DMS 273 treated with DMSO at 0.1 percent for 48 hours (cell line): ENCODE results near the gene BCO1.

Experiments used
- DNase-seq: peaks from one replicate; lab custom pipeline; 2025; lab: John Stamatoyannopoulos, UW

Gene BCO1

DNA sequence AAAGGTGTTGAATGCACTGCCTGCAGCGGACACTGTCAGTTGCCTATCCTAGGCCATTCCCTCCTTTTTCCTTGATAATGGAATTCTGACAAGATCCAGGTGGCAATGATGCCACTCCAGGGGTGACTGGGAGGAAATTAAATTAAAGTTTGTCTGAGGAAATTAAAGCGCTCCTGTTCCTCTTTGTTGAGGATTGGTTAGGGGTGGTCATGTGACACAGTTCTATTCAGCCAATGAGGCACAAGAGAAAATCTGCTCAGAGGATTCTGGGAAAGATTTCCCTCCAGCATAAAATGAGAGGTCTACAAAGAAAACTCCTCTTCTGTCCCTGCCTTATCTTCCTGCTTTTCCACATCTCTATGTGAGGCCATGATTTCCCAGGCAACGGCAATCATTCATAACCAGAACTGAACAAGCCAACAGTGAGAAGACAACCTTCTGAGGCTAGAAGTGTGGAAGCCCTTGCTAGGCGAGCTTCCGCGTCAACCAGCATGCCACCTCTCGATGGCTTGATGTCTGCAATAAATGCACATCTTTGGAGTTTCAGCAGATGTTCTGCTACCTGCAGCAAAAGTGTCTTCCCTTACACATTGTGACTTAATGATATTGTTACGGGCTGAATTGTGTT, 5.6 kb upstream of the BCO1 start:
- DNase-seq, result no peak

DNA sequence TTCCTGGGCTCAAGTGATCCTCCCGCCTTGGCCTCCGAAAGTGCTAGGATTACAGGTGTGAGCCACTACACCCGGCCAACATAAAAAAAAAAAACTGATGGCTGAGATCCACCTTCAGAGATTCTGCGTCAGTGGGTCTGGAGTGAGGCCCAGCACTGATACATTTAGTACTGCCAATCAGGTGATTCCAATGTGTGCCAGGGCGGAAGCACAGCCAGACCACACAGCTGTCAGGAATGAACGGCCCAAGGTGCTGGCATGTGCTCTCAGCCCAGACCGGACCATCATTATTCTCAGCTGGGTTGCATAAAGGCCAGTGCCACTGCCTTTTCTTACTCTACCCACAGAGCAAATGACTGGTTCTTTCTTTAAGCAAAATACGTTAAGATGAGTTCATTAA, 1.2 kb upstream of the BCO1 start:
- no peak for DNase-seq

DNA sequence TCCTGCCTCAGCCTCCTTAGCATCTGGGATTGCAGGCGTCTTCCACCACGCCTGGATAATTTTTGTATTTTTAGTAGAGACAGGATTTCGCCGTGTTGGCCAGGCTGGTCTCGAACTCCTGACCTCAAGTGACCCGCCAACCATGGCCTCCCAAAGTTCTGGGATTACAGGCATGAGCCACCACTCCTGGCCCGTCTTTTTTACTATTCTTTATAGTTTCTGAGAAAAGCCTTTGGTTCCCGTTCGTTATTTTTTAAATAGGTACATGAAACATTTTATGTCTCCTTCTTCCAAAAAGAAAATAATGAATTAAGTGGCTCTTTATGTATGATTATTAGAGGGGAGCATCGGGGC, 570 bp upstream of the BCO1 start:
- no peak for DNase-seq

DNA sequence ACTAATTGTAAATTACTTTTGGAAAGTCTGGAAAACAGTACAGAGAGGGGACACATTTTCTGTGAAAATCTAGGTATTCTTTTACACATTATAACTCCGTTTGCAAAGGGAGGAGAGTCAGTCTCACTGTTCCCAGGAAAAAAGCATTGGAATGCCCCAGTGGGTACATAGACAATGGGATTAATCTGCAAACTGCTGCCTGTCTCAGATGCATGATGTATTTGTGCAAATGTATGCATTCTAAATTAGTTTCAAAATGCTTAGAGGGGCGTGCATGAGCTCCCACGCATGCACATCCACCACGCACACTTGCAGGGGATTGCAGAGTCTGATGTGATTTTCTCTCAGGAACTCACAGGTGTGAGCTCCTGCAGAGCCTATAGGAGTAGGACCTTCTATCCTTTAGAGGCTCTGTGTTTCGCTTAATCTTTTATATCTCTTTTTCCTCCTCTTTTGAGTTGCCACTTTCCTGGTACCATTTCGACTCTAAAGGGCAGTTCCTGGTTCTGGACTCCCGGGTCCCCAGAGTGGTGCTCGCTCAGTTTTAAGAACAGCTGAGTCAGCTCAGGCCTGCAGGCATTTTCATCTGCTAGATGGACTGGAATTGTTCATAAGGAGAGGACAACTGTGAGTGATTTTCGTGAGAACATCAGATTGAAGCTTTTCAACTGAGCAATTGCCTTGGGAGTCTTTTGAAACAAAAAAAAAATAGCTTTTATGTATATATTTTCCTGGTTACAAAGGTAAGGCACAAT, 1.1 kb downstream of the BCO1 start:
- DNase-seq, result no peak

DNA sequence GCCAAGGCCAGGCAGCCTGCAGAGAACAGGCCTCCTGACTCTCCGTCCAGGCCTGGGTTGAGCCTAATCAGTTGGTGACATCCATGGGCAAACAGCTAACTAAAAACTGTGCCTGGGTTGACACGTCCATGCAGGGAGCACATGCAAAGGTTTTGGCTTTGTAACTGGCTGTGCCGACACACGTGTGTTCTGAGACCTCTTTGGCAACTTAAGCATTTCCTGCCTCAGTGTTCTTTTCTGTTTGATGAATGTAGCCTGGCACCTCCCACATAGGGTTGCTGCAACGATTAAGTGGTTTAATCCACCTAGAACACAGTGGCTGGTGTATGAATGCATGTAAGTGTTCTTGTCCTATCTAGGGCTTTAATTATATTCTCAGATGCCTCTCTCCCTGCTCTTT, 3.2 kb downstream of the BCO1 start:
- no peak for DNase-seq

DNA sequence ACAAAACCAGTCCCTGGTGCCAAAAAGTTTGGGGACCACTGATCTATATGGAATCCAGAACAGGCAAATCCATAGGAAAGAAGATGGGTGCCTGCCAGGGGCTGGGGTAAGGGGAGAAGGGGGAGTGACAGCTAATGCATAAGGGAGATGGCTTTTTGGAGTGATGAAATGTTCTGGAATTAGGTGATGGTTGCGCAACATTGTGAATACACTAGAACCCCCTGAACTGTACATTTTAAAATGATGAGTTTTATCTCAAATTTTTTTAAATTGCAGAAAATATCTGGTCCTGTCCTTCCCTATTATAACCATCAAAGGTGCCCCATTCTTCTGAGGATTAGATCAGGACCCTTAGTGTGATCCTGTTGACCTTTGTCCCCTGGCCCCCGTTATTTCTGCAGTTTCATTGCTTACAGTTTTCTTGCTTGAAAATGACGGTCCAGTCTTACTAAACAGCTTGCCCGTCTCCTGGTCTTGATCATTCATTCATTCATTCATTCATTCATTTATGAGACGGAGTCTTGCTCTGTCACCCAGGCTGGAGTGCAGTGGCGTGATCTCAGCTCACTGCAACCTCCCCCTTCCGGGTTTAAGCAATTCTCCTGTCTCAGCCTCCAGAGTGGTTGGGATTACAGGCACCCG, 4.6 kb downstream of the BCO1 start:
- DNase-seq, result no peak

DNA sequence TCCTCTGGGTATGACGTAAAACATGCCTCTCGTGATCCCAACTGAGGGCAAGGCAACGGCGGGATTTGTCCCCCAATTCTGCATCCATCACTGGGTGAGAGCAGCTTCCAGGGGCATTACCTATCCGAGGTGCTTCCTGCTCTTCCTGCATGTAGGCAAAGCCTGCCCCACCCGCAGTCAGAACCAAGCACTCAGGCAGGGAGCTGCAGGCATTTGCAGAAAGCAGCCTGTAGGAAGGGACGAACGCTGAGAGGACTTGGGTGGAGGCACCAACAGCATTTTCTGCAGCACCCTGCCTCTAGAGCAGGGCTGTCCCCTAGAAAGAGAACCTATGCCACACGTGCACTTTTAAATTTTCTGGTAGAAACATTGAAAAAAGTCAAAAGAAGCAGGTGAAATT, 5.5 kb downstream of the BCO1 start:
- no peak for DNase-seq

DNA sequence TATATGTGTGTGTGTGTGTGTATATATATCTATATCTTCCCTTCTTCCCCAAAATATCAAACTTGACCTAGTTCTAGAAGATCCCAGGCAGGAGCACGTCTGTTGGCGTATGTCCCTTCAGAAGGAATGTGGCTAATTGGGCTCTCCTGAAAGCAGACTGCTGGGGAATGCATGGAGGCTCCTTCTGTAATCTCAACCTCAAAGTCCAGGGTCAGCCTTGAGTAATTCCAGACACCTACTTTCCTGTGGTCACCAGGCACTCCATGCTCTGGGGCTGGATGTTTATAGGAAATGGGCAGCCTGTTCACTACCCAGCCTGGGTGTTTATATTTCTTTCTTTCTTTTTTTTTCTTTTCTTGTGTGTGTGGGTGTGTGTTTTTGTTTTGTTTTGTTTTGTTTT, 13.4 kb downstream of the BCO1 start:
- DNase-seq, result no peak

DNA sequence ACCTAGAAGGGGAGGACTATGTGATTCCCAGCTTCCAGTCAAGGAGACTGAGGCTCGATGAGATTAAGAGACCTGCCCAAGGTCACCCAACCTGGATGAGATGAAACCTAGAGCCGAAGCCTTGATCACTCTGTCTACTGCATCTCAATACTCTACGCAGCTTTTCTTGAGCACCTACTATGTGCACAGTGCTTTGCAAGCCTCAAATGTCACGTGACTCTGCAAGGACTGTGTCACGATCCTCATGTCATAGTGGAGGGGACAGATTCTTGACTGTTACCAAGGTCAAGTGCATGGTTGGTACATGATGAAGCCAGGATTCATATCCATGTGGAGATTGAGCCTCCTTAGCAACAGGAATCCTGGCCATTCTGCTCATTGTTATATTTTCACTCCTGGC, 14.7 kb downstream of the BCO1 start:
- DNase-seq, result no peak

DNA sequence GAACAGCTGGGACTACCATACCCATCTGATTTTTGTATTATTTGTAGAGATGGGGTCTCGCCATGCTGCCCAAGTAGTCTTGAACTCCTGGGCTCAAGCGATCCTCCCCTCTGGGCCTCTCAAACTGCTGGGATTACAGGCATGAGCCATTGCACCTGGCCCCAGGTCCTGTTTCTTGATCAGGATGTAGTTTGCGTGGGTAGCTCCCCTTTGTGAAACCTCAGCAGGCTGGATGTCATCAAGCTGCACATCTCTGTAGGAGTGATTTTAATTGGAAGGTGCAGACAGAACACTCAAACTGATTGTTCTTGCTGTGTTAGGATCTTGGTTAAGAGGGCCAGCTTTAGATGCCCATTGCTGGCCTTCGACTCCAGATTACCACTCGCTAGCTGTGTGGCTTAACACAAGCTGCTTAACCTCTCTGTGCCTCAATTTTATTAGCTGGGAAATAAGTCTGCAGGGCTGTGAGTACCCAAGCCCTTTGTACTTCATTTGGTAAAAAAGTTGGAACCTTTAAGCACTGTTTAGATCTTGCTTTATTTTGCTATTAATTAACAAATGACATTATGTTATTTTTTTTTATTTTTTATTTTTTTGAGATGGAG, 16.5 kb downstream of the BCO1 start:
- no peak for DNase-seq

DNA sequence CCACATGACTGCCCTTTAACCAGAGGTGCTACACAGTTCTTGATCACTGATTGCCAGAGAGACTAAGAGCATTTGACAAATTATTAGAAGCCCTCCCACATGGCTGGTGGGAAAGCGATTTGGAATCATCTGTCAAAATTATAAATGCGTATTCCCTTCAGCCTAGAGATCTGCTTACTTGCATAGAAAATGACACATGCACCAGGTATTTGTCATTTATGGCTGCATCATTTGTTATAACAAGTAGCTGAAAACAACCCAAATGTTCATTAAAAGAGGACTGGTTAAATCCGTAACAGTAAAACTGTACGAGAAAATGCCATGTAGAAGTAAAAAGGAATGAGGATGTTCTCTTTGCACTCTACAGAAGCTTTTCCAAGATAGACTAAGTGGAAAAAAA, 21.4 kb downstream of the BCO1 start:
- no peak for DNase-seq

DNA sequence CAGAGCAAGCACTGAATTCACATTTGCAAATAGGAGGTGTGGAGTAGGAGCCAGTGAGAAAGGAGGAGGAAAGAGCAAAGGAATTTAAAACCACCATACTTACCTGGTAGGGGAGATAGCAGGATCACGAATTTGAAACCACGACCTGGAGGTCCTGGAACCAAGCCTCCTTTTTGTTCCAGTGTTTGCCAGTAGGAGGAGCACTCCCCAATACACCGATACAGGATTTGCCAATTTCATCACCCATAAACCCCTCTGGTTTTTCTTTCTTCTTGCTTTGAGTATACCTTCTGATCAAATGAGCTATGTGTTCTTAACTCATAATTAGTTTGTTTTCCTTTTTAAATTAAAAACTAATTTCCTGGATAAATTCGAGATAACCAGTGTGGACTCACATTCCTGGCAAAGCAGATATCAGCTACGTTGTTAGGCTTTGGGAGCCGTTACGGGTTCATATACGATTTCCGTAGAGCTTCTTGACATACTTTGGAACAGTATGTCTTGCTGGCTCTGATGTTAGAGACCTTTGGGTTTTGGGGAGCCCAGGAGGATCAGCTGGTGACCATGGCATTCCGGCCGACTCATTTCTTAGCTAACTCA, 22.7 kb downstream of the BCO1 start:
- no peak for DNase-seq

DNA sequence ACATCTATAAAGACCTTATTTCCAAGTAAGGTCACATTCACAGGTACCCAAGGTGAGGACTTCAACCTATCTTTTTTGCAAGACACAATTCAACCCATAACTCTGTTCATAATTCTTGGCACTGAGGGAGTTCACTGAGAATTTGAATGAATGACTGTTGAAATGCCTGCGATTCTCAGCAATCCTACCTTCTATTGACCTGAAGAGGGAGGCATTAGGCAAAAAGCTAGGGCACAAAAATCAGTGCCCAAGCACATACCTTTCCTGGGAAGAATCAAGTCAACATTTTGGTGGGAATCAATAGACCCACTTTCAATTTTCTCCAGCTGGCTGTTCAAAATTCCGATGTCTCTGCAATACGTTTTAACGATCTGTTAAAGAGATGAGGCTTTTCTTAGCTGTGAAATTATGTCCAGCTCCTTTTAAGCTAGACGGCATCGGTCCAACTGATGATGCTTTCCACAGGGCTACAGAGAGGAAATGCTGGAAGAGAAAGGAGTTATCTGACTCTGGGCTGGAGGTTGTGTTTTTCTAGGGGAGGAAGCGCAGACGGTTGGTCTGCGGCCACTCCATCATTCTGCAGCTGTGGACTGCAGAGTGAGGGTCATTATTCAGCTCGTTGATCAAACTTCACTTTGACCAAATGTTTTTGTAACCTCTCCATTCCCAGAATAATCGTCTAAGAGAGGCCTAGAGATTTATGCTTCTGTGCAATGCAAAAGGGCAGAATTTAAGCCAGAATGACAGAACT, 25.2 kb downstream of the BCO1 start:
- no peak for DNase-seq

DNA sequence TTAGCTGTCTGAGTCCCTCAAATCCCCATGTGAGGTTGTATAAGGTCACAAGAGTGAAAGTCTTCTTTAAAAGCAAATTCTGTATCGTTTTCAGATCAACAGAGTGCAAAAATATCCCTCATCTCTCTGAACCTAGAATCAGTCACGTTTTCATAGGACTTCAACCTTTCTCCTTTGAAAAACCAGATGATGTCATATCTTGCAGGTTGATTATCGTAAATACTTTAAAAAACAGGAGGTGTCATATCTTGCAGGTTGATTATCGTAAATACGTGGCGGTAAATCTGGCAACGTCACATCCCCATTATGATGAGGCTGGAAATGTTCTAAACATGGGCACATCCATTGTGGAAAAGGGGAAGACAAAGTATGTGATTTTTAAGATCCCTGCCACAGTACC, 25.9 kb downstream of the BCO1 start:
- no peak for DNase-seq

DNA sequence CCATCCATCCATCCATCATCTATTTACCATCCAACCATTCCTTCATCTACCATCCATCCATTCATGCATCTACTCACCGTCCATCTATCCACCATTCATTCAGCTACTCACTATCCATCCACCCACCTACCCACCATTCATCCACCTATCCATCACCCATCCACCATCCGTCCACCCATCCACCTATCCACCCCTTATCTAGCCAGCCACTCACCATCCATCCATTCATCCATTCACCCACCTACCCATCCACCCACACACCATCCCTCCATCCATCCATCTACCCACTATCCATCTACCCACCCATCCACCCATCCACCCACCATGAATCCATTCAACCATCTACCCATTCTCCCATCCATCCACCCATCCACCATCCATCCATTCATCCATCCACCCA, 26.6 kb downstream of the BCO1 start:
- DNase-seq, result no peak

DNA sequence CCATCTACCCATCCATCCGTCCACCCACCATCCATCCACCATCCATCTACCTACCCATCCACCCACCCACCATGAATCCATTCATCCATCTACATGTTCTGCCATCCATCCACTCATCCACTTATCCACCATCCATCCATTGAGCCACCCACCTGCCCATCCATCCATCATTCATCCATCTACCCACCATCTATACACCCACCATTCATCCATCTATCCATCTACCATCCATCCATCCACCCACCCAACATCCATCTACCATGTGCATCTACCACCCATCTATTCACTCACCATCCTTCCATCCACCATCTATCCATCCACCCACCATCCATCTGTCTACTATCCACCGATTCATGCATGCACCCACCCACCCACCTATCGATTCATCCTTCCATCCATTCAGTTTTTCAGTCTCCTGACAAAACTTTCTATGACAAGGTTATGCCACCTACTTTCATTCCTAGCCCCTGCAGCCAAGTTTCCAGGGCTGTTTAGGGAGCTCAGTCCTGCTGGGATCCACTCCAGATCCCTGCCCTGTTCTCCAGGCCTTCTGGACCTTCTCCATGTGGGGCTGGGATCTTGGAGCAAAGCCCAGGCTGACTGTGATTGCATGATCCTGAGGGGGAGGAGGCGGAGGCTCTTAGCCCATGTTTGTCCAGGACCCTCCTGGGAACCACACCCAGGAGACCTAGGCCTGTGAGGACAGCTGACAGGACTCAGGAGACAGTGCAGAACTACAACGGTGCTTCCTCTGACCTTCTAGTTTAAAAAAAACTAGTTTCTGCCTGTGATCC, 27.4 kb downstream of the BCO1 start:
- DNase-seq, result no peak

DNA sequence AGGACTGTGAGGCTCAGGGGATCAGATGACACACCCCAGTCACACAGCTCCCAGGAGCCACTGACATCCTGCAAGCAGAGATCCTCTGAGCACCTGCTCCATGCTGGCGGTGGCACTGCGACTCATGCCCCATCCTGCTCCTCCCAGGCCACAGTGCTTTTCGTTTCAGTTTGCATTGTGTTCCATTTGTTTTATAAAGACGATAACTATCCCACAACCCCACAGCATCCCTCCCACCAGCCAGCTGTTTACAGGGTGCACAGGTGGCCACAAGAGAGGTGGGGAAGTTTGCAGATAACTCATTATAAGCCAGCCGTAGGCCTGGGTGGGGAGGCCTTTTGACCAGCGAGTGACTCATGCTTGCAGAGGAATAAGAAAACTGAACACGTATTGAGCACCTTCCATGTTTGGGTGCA, 28.2 kb downstream of the BCO1 start:
- DNase-seq, result no peak

DNA sequence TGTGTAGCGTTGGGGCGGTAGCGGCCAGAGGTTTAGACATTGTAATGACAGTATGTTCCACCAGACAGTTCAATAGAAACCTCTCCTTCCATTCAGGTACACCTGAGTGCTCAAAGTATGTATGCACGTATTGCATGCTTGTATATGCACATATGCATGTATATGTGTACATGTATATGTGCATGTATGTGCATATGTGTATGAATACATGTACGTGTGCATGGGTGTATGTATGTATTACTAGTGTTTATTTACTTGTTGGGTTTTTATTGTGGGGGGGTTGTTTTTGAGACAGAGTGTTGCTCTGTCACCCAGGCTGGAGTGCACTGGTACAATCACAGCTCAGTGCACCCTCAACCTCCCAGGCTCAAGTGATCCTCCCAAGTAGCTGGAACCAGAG, 30.0 kb downstream of the BCO1 start:
- DNase-seq, result no peak

DNA sequence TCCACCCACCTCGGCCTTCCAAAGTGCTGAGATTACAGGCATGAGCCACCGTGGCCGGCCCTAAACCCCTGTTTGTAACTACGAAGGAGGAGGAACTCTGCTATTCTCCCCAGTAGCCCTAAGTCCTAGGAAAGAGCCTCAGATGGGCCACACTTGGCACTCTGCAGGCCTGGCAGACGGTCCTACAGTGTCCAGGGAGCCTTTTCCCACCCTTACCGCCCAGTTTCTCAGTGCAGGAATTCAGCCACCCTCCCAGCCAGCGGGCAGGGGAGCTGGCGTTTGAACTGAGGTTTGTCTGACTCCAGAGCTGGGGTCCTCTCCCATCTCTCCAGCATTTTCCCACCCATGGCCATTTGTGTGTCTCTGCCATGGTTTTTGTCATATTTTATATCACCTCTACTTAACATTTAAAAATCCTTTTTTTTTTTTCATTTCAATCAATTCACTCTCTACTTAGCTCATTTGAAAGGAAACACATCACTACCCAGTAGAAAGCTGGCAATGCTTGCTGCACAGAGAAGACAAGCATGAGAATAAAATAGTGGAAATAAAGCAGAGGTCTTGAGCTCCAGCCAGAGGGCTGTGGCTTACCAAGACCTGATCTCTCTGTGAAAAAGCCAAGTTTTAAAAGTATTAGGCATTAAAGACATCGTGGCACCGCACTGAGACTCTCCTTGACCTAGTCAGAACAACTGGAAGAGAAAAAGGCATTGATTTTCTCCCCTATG, 34.9 kb downstream of the BCO1 start:
- DNase-seq, result no peak

DNA sequence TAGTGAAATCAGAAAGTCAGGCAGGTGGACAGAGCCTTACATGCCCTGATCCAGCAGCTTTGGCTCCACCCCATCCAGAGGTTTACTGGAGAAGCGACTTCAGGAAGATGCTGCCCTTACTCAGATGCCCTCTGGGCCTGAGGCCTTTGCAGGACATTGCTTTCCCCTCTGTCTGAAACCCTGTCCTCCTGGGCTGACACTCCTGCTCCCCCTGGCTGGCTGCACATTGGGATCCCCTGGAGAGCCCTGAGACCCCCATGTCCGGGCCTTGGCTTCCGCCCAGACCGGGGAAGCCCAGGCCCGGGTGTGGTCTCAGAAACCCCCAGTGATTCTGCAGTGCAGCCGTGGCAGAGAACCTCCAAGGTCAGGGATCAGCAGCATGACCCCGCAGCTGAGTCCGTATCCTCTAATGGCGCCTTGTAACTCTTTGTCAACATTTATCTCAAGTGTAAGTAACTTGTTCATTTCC, 36.6 kb downstream of the BCO1 start:
- no peak for DNase-seq
